Measurements from ENCODE around the gene TBX19. TPM values are rescaled to one million over a fixed set of nuclear protein-coding genes. Genes with fewer than 3 reads are reported as not detected.

Gene TBX19
- total and polyA plus RNA-seq, 4 donors: 1.0 to 3.6 (median 1.7) TPM

DNA sequence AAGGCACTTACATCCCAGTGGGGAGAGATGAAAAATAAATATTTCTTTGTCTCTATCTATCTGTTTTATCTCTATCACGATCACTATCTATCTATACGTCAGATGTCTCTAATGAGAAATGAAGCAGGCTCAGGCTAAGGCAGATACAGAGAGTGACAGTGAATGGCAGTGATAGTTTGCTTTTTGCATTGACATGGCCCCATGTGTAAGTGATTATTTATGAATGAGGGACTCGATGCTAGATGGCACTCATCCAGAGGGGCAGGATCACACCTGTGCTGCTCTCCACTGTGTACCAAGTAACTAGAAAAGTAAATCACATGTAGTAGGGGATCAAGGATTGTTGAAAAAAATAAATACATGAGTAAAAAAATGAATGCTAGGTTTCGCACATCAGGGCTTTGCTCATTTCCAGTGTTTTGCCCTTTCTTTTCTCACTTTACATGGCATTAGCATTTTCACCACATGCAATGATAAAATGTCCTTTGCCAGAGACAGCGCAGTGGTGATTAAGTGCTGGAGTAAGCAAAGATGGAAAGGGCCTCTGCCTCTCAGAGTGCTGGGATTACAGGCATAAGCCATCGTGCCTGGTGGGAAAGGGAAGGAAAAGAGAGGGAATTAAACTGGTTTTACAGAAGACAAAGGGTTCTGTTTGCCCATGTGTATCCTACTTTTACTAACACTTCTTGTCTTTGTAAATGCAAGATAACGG lies 16.5 kb downstream of the TBX19 start:
- H3K9ac ChIP-seq (ENCODE audit: insufficient read depth in 1 of 2, low read length in 2 of 2): no peak overlapping the region
- DNase-seq (no peak), ATAC-seq (ENCODE audit: insufficient read depth, low FRiP score) (no peak)
- no peaks in the 10 kb centered on the region for H3K9me3 ChIP-seq (ENCODE audit: control insufficient read depth in 4 of 4, insufficient read depth in 3 of 4, low read length in 3 of 4)
- WGBS, 2 donors: 86 to 88% methylated on average over 7 of the region's 7 CpGs
- H3K27me3 ChIP-seq (ENCODE audit: control insufficient read depth in 3 of 3, insufficient read depth in 3 of 3, low read length in 2 of 3): no peaks in the 10 kb centered on the region
- peaks cover 0 to 33% (median 8%) of the 10 kb centered on the region in 5 donors for H3K4me1 ChIP-seq (ENCODE audit: control insufficient read depth in 5 of 5, insufficient read depth in 5 of 5, low read length in 5 of 5)
- H3K27ac ChIP-seq (ENCODE audit: low read depth in 1 of 2, low read length in 1 of 2): no peak overlapping the region
- TF ChIP-seq, protein P1, sequence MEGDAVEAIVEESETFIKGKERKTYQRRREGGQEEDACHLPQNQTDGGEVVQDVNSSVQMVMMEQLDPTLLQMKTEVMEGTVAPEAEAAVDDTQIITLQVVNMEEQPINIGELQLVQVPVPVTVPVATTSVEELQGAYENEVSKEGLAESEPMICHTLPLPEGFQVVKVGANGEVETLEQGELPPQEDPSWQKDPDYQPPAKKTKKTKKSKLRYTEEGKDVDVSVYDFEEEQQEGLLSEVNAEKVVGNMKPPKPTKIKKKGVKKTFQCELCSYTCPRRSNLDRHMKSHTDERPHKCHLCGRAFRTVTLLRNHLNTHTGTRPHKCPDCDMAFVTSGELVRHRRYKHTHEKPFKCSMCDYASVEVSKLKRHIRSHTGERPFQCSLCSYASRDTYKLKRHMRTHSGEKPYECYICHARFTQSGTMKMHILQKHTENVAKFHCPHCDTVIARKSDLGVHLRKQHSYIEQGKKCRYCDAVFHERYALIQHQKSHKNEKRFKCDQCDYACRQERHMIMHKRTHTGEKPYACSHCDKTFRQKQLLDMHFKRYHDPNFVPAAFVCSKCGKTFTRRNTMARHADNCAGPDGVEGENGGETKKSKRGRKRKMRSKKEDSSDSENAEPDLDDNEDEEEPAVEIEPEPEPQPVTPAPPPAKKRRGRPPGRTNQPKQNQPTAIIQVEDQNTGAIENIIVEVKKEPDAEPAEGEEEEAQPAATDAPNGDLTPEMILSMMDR (IDR thresholded peaks at IDR 0.05; ENCODE audit: control extremely low read depth, extremely low read depth): no peak
- peaks cover 0 to 2% (median 0%) of the 10 kb centered on the region in 4 donors for H3K36me3 ChIP-seq (ENCODE audit: control insufficient read depth in 4 of 4, insufficient read depth in 4 of 4, low read length in 4 of 4)
- H3K4me3 ChIP-seq: no peak overlapping the region

DNA sequence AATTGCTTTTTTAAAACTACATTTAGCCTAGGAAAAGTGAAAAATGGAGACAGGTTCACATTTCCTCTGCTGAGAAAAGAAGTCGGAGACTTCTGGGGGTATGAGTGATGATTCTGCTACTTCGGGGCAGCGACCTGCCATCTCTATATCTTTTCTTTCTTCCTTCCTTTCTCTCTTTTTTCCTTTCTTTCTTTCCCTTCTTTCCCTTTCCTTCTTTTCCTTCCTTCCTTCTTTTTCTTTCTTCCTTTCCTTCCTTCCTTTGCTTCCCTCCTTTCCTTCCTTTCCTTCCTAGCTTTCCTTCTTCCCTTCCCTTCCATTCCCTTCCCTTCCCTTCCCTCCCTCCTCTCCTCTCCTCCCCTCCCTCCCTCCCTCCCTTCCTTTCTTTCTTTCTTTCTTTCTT lies 17.8 kb downstream of the TBX19 start:
- DNase-seq (no peak), ATAC-seq (ENCODE audit: insufficient read depth, low FRiP score) (no peak)
- Histone ChIP-seq H3K27me3 (ENCODE audit: control insufficient read depth in 3 of 3, insufficient read depth in 3 of 3, low read length in 2 of 3) (no peaks in the 10 kb centered on the region), H3K9me3 (ENCODE audit: control insufficient read depth in 4 of 4, insufficient read depth in 3 of 4, low read length in 3 of 4) (no peaks in the 10 kb centered on the region), H3K4me3 (no peak overlapping the region), H3K36me3 (ENCODE audit: control insufficient read depth in 4 of 4, insufficient read depth in 4 of 4, low read length in 4 of 4) (peaks cover 0 to 2% (median 0%) of the 10 kb centered on the region in 4 donors), H3K9ac (ENCODE audit: insufficient read depth in 1 of 2, low read length in 2 of 2) (no peak overlapping the region), H3K27ac (ENCODE audit: low read depth in 1 of 2, low read length in 1 of 2) (no peak overlapping the region), H3K4me1 (ENCODE audit: control insufficient read depth in 5 of 5, insufficient read depth in 5 of 5, low read length in 5 of 5) (peaks cover 0 to 27% (median 6%) of the 10 kb centered on the region in 5 donors)
- TF ChIP-seq, protein P1 (IDR thresholded peaks at IDR 0.05; ENCODE audit: control extremely low read depth, extremely low read depth): no peak
- WGBS, 2 donors: 92 to 96% methylated on average over 3 of the region's 3 CpGs

DNA sequence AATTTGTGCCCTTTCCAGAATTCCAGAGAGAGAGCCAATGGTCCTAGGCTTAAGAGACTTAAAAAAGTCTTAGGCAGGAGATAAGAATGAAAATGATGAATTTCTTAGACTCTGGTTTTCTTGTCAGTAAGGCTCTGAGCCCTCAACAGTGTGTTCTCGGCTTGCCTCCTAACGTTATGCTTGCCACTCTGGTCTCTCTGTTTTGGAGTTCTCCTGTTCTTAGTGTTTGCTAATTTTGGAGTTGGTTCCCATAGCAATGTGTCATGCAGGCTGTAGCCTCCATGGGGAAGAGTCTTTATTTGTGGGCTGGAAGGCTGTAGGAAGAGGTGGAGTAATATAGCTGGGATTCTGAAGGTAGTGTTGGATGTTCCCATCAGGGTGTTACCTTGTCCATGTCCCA lies 19.9 kb downstream of the TBX19 start:
- DNase-seq: no peak
- Histone ChIP-seq H3K36me3 (ENCODE audit: control insufficient read depth in 4 of 4, insufficient read depth in 4 of 4, low read length in 4 of 4) (peaks cover 0 to 4% (median 0%) of the 10 kb centered on the region in 4 donors), H3K27me3 (ENCODE audit: control insufficient read depth in 3 of 3, insufficient read depth in 3 of 3, low read length in 2 of 3) (no peaks in the 10 kb centered on the region), H3K4me1 (ENCODE audit: control insufficient read depth in 5 of 5, insufficient read depth in 5 of 5, low read length in 5 of 5) (peaks cover 0 to 12% (median 4%) of the 10 kb centered on the region in 5 donors), H3K9me3 (ENCODE audit: control insufficient read depth in 4 of 4, insufficient read depth in 3 of 4, low read length in 3 of 4) (no peaks in the 10 kb centered on the region), H3K27ac (ENCODE audit: low read depth in 1 of 2, low read length in 1 of 2) (no peak overlapping the region), H3K4me3 (no peak overlapping the region), H3K9ac (ENCODE audit: insufficient read depth in 1 of 2, low read length in 2 of 2) (no peak overlapping the region)
- TF ChIP-seq, protein P1 (IDR thresholded peaks at IDR 0.05; ENCODE audit: control extremely low read depth, extremely low read depth): no peak
- no peak for ATAC-seq (ENCODE audit: insufficient read depth, low FRiP score)
- 91 to 93% methylated on average over 2 of the region's 2 CpGs for WGBS, 2 donors

All from lung (tissue), 12 donors.